ENCODE data around the gene LMO7.
"Not testable (repeated sequence)": the region's sequence is repeated elsewhere in the genome, so short reads cannot be mapped to it uniquely, and the experiment has no call there.

LMO7 gene

GRCh38 chr13:75695908-75696307 lies 59.8 kb downstream of the LMO7 start:
- H3K4me1 Mint-ChIP-seq, H3K9me3 Mint-ChIP-seq, H3K4me3 Mint-ChIP-seq, H3K27ac Mint-ChIP-seq, H3K27me3 Mint-ChIP-seq, H3K36me3 Mint-ChIP-seq: not testable (repeated sequence)
- ATAC-seq (replicated peaks): peak in 1 of 2 donors; percentile 55
- peak; percentile 40 for DNase-seq

DNA sequence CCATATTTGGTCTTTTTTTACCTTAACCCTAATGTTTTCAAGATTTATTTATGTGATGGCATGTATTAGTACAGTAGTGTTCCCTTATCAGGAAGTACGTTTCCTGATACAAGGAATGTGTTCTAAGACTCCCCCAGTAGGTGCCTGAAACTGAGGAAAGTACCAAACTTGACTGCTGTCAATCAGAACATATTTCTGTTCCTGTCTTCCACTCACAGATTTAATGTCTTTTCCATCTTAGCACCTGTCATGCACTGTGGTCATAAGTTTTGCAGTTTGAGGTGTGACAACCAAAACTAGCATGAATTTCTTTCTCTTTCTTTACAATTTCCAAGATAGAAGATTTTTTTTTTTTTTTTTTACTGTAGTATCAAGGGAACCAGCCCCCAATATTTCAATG lies 62.9 kb downstream of the LMO7 start:
- peaks cover 3 to 8% of the 10 kb centered on the region in 2 donors for H3K9me3 Mint-ChIP-seq
- H3K27ac Mint-ChIP-seq: no peak overlapping the region
- no peak overlapping the region for H3K4me3 Mint-ChIP-seq
- DNase-seq: no peak
- H3K27me3 Mint-ChIP-seq: no peaks in the 10 kb centered on the region
- H3K36me3 Mint-ChIP-seq: peaks cover 3 to 9% of the 10 kb centered on the region in 2 donors
- H3K4me1 Mint-ChIP-seq: no peaks in the 10 kb centered on the region
- no peak for ATAC-seq (replicated peaks)

DNA sequence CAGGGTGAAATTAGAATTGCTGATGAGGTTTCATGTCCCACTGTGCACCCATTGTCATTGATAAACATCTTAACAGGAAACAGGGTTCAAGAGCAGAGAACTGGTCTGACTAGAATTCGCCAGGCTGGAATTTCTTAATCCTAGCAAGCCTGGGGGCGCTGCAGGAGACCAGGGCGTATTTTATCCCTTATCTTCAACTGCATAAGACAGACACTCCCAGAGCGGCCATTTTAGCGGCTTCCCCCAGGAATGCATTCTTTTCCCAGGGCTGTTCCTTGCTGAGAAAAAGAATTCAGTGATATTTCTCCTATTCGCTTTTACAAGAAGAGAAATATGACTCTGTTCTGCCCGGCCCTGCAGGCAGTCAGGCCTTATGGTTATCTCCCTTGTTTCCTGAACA lies 63.6 kb downstream of the LMO7 start:
- ATAC-seq (replicated peaks); H3K36me3 Mint-ChIP-seq; H3K4me1 Mint-ChIP-seq; H3K27me3 Mint-ChIP-seq; H3K9me3 Mint-ChIP-seq; H3K27ac Mint-ChIP-seq; H3K4me3 Mint-ChIP-seq; DNase-seq: not testable (repeated sequence)

DNA sequence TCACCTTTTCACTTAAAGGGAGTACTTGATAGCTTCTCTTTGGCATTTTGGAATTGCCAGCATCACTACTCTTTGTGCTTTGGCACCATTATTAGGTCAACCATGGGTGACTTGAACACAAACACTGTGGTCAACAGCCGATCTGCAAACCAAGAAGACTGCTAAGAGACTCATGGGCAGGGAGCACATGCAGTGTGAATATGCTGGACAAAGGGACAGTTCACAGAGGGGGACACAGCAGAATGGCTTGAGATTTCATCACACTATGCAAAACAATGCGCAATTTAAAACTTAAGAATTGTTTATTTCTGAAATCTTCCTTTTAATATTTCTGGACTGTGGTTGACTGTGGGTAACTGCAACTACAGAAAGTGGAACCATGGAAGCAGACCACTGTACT lies 64.4 kb downstream of the LMO7 start:
- peaks cover 3 to 9% of the 10 kb centered on the region in 2 donors for H3K36me3 Mint-ChIP-seq
- H3K4me3 Mint-ChIP-seq: no peak overlapping the region
- no peaks in the 10 kb centered on the region for H3K27me3 Mint-ChIP-seq
- ATAC-seq (replicated peaks) (no peak), DNase-seq (no peak)
- H3K4me1 Mint-ChIP-seq: no peaks in the 10 kb centered on the region
- H3K27ac Mint-ChIP-seq: no peak overlapping the region
- H3K9me3 Mint-ChIP-seq: peaks cover 3 to 8% of the 10 kb centered on the region in 2 donors

DNA sequence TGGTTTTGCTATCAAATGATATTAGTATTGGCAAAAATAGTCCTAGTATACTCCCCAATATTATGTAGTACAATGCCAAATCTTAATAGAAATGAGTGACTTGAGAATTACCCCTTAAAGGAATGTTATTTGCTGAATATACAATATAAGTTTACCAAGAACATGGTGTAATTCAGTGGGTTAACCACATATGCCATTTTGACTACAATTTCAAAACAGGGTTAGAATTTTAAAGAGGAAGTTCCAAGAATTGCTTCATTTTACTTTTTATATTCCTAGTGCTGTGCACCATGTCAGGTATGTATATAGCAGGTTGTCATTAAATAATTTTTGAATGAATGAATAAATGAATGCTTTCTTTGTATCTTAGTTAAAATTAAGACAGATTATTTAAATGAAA lies 66.3 kb downstream of the LMO7 start:
- Mint-ChIP-seq H3K36me3 (peaks cover 3 to 9% of the 10 kb centered on the region in 2 donors), H3K27ac (no peak overlapping the region), H3K9me3 (peaks cover 3 to 4% of the 10 kb centered on the region in 2 donors), H3K4me3 (no peak overlapping the region), H3K27me3 (no peaks in the 10 kb centered on the region), H3K4me1 (no peaks in the 10 kb centered on the region)
- ATAC-seq (replicated peaks): no peak
- no peak for DNase-seq

- peaks cover 3 to 8% of the 10 kb centered on the region in 2 donors for H3K36me3 Mint-ChIP-seq
- DNase-seq (no peak), ATAC-seq (replicated peaks) (no peak)
- H3K9me3 Mint-ChIP-seq: peaks cover 3 to 4% of the 10 kb centered on the region in 2 donors
- no peaks in the 10 kb centered on the region for H3K4me1 Mint-ChIP-seq
- no peaks in the 10 kb centered on the region for H3K27me3 Mint-ChIP-seq
- H3K4me3 Mint-ChIP-seq: no peak overlapping the region
- H3K27ac Mint-ChIP-seq: no peak overlapping the region
Measured at GRCh38 chr13:75703769-75704168, 67.6 kb downstream of the LMO7 start.

DNA sequence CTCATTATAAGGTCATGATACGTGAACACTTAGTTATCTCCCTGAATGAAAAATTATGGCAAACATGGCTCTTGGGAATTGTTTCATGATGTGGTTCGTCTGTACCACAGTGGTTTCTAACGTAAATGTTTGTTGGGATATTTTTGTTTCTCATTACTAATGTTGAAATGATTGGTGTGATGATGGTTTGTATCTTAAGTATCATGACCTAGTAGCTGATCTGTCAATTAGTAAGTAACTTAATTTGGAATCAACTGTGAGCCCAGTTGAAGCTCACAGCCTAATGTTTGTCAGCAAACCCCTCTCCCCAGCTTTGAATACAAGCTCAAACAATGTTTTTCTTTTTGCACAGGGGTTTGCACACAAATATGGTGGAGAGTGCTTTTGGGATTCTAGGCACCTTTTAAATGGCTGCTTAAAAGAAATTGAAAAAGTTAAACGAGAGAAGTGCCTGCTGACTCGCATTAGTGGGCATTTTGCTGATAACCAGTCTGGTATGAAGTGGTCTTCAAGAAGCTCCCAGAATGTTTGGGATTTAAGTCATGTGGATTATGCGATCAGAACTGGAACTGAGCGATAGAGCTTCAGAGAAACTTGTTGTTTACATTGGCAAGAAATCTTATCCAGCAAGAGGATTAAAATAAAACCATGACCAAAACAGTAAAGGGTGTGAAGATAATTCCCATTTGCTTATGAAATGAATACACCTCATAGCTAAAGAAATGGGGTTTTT lies 68.2 kb downstream of the LMO7 start:
- H3K27ac Mint-ChIP-seq: no peak overlapping the region
- H3K36me3 Mint-ChIP-seq: peaks cover 2 to 3% of the 10 kb centered on the region in 2 donors
- no peaks in the 10 kb centered on the region for H3K4me1 Mint-ChIP-seq
- H3K9me3 Mint-ChIP-seq: peaks cover 2% of the 10 kb centered on the region in 2 donors
- no peak for ATAC-seq (replicated peaks)
- DNase-seq: no peak
- H3K27me3 Mint-ChIP-seq: no peaks in the 10 kb centered on the region
- H3K4me3 Mint-ChIP-seq: no peak overlapping the region

GRCh38 chr13:75704927-75705288 lies 68.8 kb downstream of the LMO7 start:
- ATAC-seq (replicated peaks): no peak
- no peaks in the 10 kb centered on the region for H3K27me3 Mint-ChIP-seq
- no peak overlapping the region for H3K27ac Mint-ChIP-seq
- no peaks in the 10 kb centered on the region for H3K4me1 Mint-ChIP-seq
- no peak overlapping the region for H3K4me3 Mint-ChIP-seq
- peaks cover 0 to 3% of the 10 kb centered on the region in 2 donors for H3K36me3 Mint-ChIP-seq
- no peak for DNase-seq
- no peaks in the 10 kb centered on the region for H3K9me3 Mint-ChIP-seq

GRCh38 chr13:75705395-75705794 lies 69.3 kb downstream of the LMO7 start:
- ATAC-seq (replicated peaks) (no peak), DNase-seq (no peak)
- H3K27me3 Mint-ChIP-seq: no peaks in the 10 kb centered on the region
- H3K27ac Mint-ChIP-seq: no peak overlapping the region
- no peaks in the 10 kb centered on the region for H3K9me3 Mint-ChIP-seq
- peaks cover 0 to 2% of the 10 kb centered on the region in 2 donors for H3K36me3 Mint-ChIP-seq
- H3K4me3 Mint-ChIP-seq: no peak overlapping the region
- no peaks in the 10 kb centered on the region for H3K4me1 Mint-ChIP-seq

GRCh38 chr13:75705908-75706307 lies 69.8 kb downstream of the LMO7 start:
- Mint-ChIP-seq H3K27ac (no peak overlapping the region), H3K4me1 (no peaks in the 10 kb centered on the region), H3K9me3 (no peaks in the 10 kb centered on the region), H3K4me3 (no peak overlapping the region), H3K27me3 (no peaks in the 10 kb centered on the region), H3K36me3 (no peaks in the 10 kb centered on the region)
- ATAC-seq (replicated peaks) (no peak), DNase-seq (no peak)

- ATAC-seq (replicated peaks): no peak
- Mint-ChIP-seq H3K36me3 (peaks cover 3 to 7% of the 10 kb centered on the region in 2 donors), H3K4me1 (peaks cover 0 to 6% of the 10 kb centered on the region in 2 donors), H3K9me3 (no peaks in the 10 kb centered on the region), H3K27me3 (no peaks in the 10 kb centered on the region), H3K27ac (no peak overlapping the region), H3K4me3 (no peak overlapping the region)
- DNase-seq: no peak
Measured at GRCh38 chr13:75713852-75714251, 77.7 kb downstream of the LMO7 start.

GRCh38 chr13:75715601-75716523 lies 79.7 kb downstream of the LMO7 start:
- Mint-ChIP-seq H3K4me1 (peaks cover 5 to 6% of the 10 kb centered on the region in 2 donors), H3K9me3 (no peaks in the 10 kb centered on the region), H3K27me3 (no peaks in the 10 kb centered on the region), H3K36me3 (peaks cover 5 to 18% of the 10 kb centered on the region in 2 donors), H3K4me3 (no peak overlapping the region), H3K27ac (no peak overlapping the region)
- ATAC-seq (replicated peaks) (peak; percentile 70 to 87), DNase-seq (no peak)

- ATAC-seq (replicated peaks): no peak
- Mint-ChIP-seq H3K27ac (no peak overlapping the region), H3K4me1 (peaks cover 2 to 5% of the 10 kb centered on the region in 2 donors), H3K27me3 (no peaks in the 10 kb centered on the region), H3K4me3 (no peak overlapping the region), H3K9me3 (no peaks in the 10 kb centered on the region), H3K36me3 (peaks cover 5 to 21% of the 10 kb centered on the region in 2 donors)
- no peak for DNase-seq
Measured at GRCh38 chr13:75717525-75717924, 81.4 kb downstream of the LMO7 start.

GRCh38 chr13:75721307-75721706 lies 85.2 kb downstream of the LMO7 start:
- Mint-ChIP-seq H3K27ac (no peak overlapping the region), H3K36me3 (peaks cover 5 to 16% of the 10 kb centered on the region in 2 donors), H3K4me1 (peaks cover 2 to 5% of the 10 kb centered on the region in 2 donors), H3K9me3 (no peaks in the 10 kb centered on the region), H3K27me3 (no peaks in the 10 kb centered on the region), H3K4me3 (no peak overlapping the region)
- ATAC-seq (replicated peaks) (no peak), DNase-seq (no peak)

DNA sequence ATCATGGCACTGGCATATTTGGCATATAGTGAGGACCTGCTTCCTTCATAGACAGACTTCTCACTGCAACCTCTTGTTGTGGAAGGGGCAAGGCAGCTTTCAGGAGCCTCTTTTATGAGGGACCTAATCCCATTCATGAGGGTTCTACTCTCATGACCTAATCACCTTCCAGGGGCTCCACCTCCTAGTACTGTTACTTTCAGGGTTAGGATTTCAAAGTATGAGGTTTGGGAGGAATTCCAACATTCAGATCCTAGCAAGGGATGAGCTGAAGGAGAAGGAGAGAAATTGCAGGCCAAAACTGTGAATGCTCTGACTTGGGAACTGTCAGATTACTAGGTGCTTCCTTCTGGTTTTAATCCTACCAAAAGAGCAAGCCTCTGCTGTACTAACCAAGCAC lies 87.8 kb downstream of the LMO7 start:
- no peaks in the 10 kb centered on the region for H3K9me3 Mint-ChIP-seq
- no peak for DNase-seq
- H3K4me3 Mint-ChIP-seq: no peak overlapping the region
- no peak for ATAC-seq (replicated peaks)
- peaks cover 0 to 5% of the 10 kb centered on the region in 2 donors for H3K4me1 Mint-ChIP-seq
- H3K36me3 Mint-ChIP-seq: peaks cover 4 to 18% of the 10 kb centered on the region in 2 donors
- no peaks in the 10 kb centered on the region for H3K27me3 Mint-ChIP-seq
- no peak overlapping the region for H3K27ac Mint-ChIP-seq
